OCI-LY7 (cell line): Measurements from ENCODE around the gene CACNA1D. TPM values are rescaled to one million over a fixed set of nuclear protein-coding genes. Genes with fewer than 3 reads are reported as not detected.

ENCODE experiments used
- BruUV-seq: library from RNA; stranded (reverse); fragments of 400-500 nt; replicated peaks from 2 replicates; lab custom pipeline; 2021; lab: Mats Ljungman, UMichigan
- CTCF ChIA-PET: fragments of 300-600 bp; sonication (Branson Sonifier 250); formaldehyde crosslinking; loops from one replicate; lab custom pipeline; 2022; ENCODE audit warnings: antibody characterized with exemption; ENCODE audit not compliant: unreplicated experiment; lab: Charles Lee
- POLR2A ChIA-PET: fragments of 300-600 bp; sonication (Branson Sonifier 250); formaldehyde crosslinking; loops from one replicate; lab custom pipeline; 2022; ENCODE audit warnings: antibody characterized with exemption; lab: Charles Lee
- DNase-seq: peaks from one replicate; pipeline ENCODE4 v3.0.0-alpha.2; 2015; ENCODE audit warnings: low spot score
- H2AFZ ChIP-seq: fragments of 200-600 bp; sonication (generic), shearing (Covaris generic); 2 replicates; pipeline ENCODE4 v1.6.1; 2014; ENCODE audit warnings: mild to moderate bottlenecking, antibody characterized with exemption, low read length, moderate library complexity
- H3K27ac ChIP-seq: fragments of 200-600 bp; sonication (generic); 2 replicates; pipeline ENCODE4 v1.5.1; 2014; ENCODE audit warnings: mixed run types, low read depth, mild to moderate bottlenecking, moderate library complexity, low read length, inconsistent platforms; ENCODE audit not compliant: poor library complexity, severe bottlenecking
- H3K36me3 ChIP-seq: fragments of 200-600 bp; sonication (generic); 2 replicates; pipeline ENCODE4 v1.6.1; 2014; ENCODE audit warnings: mild to moderate bottlenecking, antibody characterized with exemption, low read length, moderate library complexity, mixed read lengths; ENCODE audit not compliant: insufficient read depth
- H3K4me1 ChIP-seq: fragments of 200-600 bp; sonication (generic); 2 replicates; pipeline ENCODE4 v1.5.1; 2014; ENCODE audit warnings: mild to moderate bottlenecking, low read length; ENCODE audit not compliant: insufficient read depth, poor library complexity, severe bottlenecking
- H3K4me2 ChIP-seq: fragments of 200-600 bp; sonication (generic); 2 replicates; pipeline ENCODE4 v1.6.1; 2014; ENCODE audit warnings: mild to moderate bottlenecking, low read length
- H3K4me3 ChIP-seq: fragments of 200-600 bp; sonication (generic); 2 replicates; pipeline ENCODE4 v1.5.1; 2014; ENCODE audit warnings: mild to moderate bottlenecking, low read depth, low read length; ENCODE audit not compliant: poor library complexity, severe bottlenecking
- H3K79me2 ChIP-seq: fragments of 200-600 bp; sonication (generic); 2 replicates; pipeline ENCODE4 v1.6.1; 2016; ENCODE audit warnings: low read depth, mild to moderate bottlenecking, low read length, moderate library complexity, mixed read lengths; ENCODE audit not compliant: insufficient read depth
- H3K9me2 ChIP-seq: fragments of 200-600 bp; sonication (generic); 2 replicates; pipeline ENCODE4 v1.6.1; 2016; ENCODE audit warnings: mild to moderate bottlenecking, low read length, mixed read lengths; ENCODE audit not compliant: insufficient read depth
- H3K9me3 ChIP-seq: fragments of 200-600 bp; sonication (generic); 2 replicates; pipeline ENCODE4 v1.6.1; 2014; ENCODE audit warnings: mild to moderate bottlenecking, mixed run types, low read length, mixed read lengths
- H4K20me1 ChIP-seq: fragments of 200-600 bp; sonication (generic); 2 replicates; pipeline ENCODE4 v1.6.1; 2014; ENCODE audit warnings: mild to moderate bottlenecking, antibody characterized with exemption, low read length, moderate library complexity, mixed read lengths; ENCODE audit not compliant: insufficient read depth
- CTCF ChIP-seq: fragments of 200-600 bp; sonication (generic); conservative IDR thresholded peaks from 2 replicates; pipeline ENCODE4 v1.5.1; 2014; ENCODE audit warnings: mild to moderate bottlenecking, antibody characterized with exemption, low read length, moderate library complexity, mixed read lengths
- EZH2phosphoT487 ChIP-seq: fragments of 200-600 bp; sonication (generic); IDR thresholded peaks from 2 replicates; pipeline ENCODE4 v1.6.1; 2018; ENCODE audit warnings: low read depth, borderline replicate concordance, mild to moderate bottlenecking, mixed run types, antibody characterized with exemption, low read length, moderate library complexity, mixed read lengths
- intact Hi-C: fragments of 100-400 bp; cut with micrococcal nuclease; formaldehyde crosslinking; loops from one replicate; pipeline ENCODE4 v1.10.0; 2022; ENCODE audit not compliant: unreplicated experiment
- total RNA-seq, 2 experiments: library from RNA; depleted of rRNA in 1 of 2; stranded (reverse); fragments of >200 nt in 1 of 2; shearing (Covaris generic) in 1 of 2; gene quantifications; 2 replicates each; pipeline ENCODE4 v1.2.3, GENCODE V29; 2014 to 2022

The CACNA1D gene
- total RNA-seq, 2 experiments from 2014 or later: 0.42 TPM; not detected in 1

GRCh38 chr3:53583161-53583690, 88.8 kb downstream of the CACNA1D start:
- Histone ChIP-seq H3K27ac (no peak overlapping the region), H3K79me2 (no peaks in the 10 kb centered on the region), H3K4me3 (no peak overlapping the region), H3K9me2 (no peaks in the 10 kb centered on the region), H3K36me3 (no peaks in the 10 kb centered on the region), H4K20me1 (no peaks in the 10 kb centered on the region), H3K4me1 (no peaks in the 10 kb centered on the region), H3K4me2 (no peak overlapping the region), H3K9me3 (no peaks in the 10 kb centered on the region), H2AFZ (no peak overlapping the region)
- POLR2A ChIA-PET: interaction anchor here (0.7 kb wide), 1 partner anchor 80 kb away, joined by 3 read pairs; no protein-coding TSS in a partner anchor
- TF ChIP-seq CTCF (no peak), EZH2phosphoT487 (no peak)
- no TSS peak for BruUV-seq
- intact Hi-C loops: no loop called here
- CTCF ChIA-PET: no interaction called here
- DNase-seq: no peak

GRCh38 chr3:53585049-53585448, 90.6 kb downstream of the CACNA1D start:
- intact Hi-C loops: no loop called here
- no peak overlapping the region for H3K4me3 ChIP-seq
- H3K27ac ChIP-seq: no peak overlapping the region
- H3K4me2 ChIP-seq: no peak overlapping the region
- H3K9me2 ChIP-seq: no peaks in the 10 kb centered on the region
- H3K9me3 ChIP-seq: no peaks in the 10 kb centered on the region
- TF ChIP-seq EZH2phosphoT487 (no peak), CTCF (no peak)
- CTCF ChIA-PET: no interaction called here
- DNase-seq: no peak
- no peaks in the 10 kb centered on the region for H4K20me1 ChIP-seq
- no TSS peak for BruUV-seq
- POLR2A ChIA-PET: interaction anchor here (0.6 kb wide), 1 partner anchor 621 kb away, joined by 3 read pairs; no protein-coding TSS in a partner anchor
- no peaks in the 10 kb centered on the region for H3K4me1 ChIP-seq
- no peaks in the 10 kb centered on the region for H3K79me2 ChIP-seq
- H2AFZ ChIP-seq: no peak overlapping the region
- H3K36me3 ChIP-seq: no peaks in the 10 kb centered on the region

- ChIA-PET CTCF (no interaction called here), POLR2A (no interaction called here)
- H3K9me3 ChIP-seq: no peaks in the 10 kb centered on the region
Measured at GRCh38 chr3:53585627-53586026, 91.2 kb downstream of the CACNA1D start.

More at GRCh38 chr3:53585627-53586026, 91.2 kb downstream of the CACNA1D start:
- BruUV-seq: no TSS peak
- H3K27ac ChIP-seq: no peak overlapping the region
- no peaks in the 10 kb centered on the region for H4K20me1 ChIP-seq
- H2AFZ ChIP-seq: no peak overlapping the region
- H3K79me2 ChIP-seq: no peaks in the 10 kb centered on the region
- no peaks in the 10 kb centered on the region for H3K4me1 ChIP-seq
- TF ChIP-seq EZH2phosphoT487: no peak
- no peak for TF ChIP-seq CTCF
- no peaks in the 10 kb centered on the region for H3K9me2 ChIP-seq
- H3K4me3 ChIP-seq: no peak overlapping the region
- intact Hi-C loops: no loop called here
- H3K36me3 ChIP-seq: no peaks in the 10 kb centered on the region
- DNase-seq: no peak
- H3K4me2 ChIP-seq: no peak overlapping the region
